NAMALWA (cell line): ENCODE results near the gene BUB1.
"Not testable (repeated sequence)": the region's sequence is repeated elsewhere in the genome, so short reads cannot be mapped to it uniquely, and the experiment has no call there.

Source experiments
- DNase-seq: peaks from one replicate; pipeline ENCODE4 v3.0.0-alpha.2; 2015; ENCODE audit warnings: low spot score

The BUB1 gene

GRCh38 chr2:110655701-110656100, 22.2 kb downstream of the BUB1 start:
- DNase-seq = no peak

GRCh38 chr2:110653861-110654260, 24.0 kb downstream of the BUB1 start:
- no peak for DNase-seq

- no peak for DNase-seq
Measured at GRCh38 chr2:110650346-110650745, 27.5 kb downstream of the BUB1 start.

GRCh38 chr2:110647777-110648176, 30.1 kb downstream of the BUB1 start:
- no peak for DNase-seq

GRCh38 chr2:110645616-110646015, 32.2 kb downstream of the BUB1 start:
- no peak for DNase-seq

- DNase-seq = no peak
Measured at GRCh38 chr2:110644357-110644756, 33.5 kb downstream of the BUB1 start.

- no peak for DNase-seq
Measured at GRCh38 chr2:110642360-110642759, 35.5 kb downstream of the BUB1 start.

GRCh38 chr2:110639972-110640371, 37.9 kb downstream of the BUB1 start:
- DNase-seq = no peak

GRCh38 chr2:110638952-110639695, 38.7 kb downstream of the BUB1 start:
- DNase-seq = no peak

GRCh38 chr2:110638004-110638403, 39.9 kb downstream of the BUB1 start:
- no peak for DNase-seq

GRCh38 chr2:110637093-110637492, 40.8 kb downstream of the BUB1 start:
- no peak for DNase-seq

- DNase-seq = not testable (repeated sequence)
Measured at GRCh38 chr2:110635949-110636628, 41.8 kb downstream of the BUB1 start.

GRCh38 chr2:110627348-110627747, 50.5 kb downstream of the BUB1 start:
- DNase-seq = not testable (repeated sequence)

GRCh38 chr2:110619326-110619939, 58.4 kb downstream of the BUB1 start:
- not testable (repeated sequence) for DNase-seq

GRCh38 chr2:110613927-110614326, 63.9 kb downstream of the BUB1 start:
- not testable (repeated sequence) for DNase-seq

- DNase-seq = not testable (repeated sequence)
Measured at GRCh38 chr2:110610613-110611250, 67.1 kb downstream of the BUB1 start.

GRCh38 chr2:110609843-110610612, 67.8 kb downstream of the BUB1 start:
- not testable (repeated sequence) for DNase-seq

GRCh38 chr2:110608788-110609502, 68.9 kb downstream of the BUB1 start:
- not testable (repeated sequence) for DNase-seq

GRCh38 chr2:110605057-110605456, 72.8 kb downstream of the BUB1 start:
- DNase-seq = not testable (repeated sequence)

GRCh38 chr2:110603917-110604591, 73.8 kb downstream of the BUB1 start:
- DNase-seq = not testable (repeated sequence)
